ENCODE measurements around the gene RNF213.

The RNF213 gene

DNA sequence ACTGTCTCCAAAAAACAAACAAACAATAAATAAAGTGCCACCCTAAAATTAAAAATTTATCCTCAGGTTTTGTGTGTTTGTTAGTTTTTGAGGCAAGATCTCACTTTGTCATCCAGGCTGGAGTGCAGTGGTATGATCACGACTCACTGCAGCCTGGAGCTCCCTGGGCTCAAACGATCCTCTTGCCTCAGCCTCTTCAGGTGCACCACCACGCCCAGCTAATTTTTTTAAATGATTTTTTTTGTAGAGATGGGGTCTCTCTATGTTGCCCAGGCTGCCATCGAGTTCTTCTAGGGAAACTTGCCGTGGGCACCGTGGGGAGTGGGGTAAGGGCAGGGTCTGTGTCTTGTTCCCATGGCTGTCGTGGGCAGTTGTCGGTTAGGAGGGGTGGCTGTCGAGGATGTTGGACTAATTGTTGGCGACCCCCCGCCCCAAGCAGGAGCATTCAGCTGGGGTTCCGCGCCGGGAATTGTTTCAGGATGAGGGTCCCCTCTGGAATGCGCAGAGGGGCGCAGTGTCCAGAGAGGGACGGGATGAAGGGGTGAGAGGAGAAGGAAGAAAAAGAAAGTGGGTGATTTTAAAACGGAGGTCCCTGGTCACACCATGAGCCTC is 1.1 kb upstream of the RNF213 start:
- H3K27me3 ChIP-seq (ENCODE audit: low read length) = no peaks in the 10 kb centered on the region
- H3K36me3 ChIP-seq (ENCODE audit: low read length) = no peaks in the 10 kb centered on the region
- peak overlapping the region; percentile 91 for H2AFZ ChIP-seq (ENCODE audit: low read depth, low read length, severe bottlenecking)
- no peaks in the 10 kb centered on the region for H3K9me2 ChIP-seq (replicated peaks; ENCODE audit: insufficient read depth, low read length)
- H3F3A ChIP-seq (ENCODE audit: insufficient read depth) = peaks cover 25% of the 10 kb centered on the region
- no peak overlapping the region for H3K27ac ChIP-seq (ENCODE audit: low read depth, low read length)
- peak overlapping the region; percentile 63 for H3K9ac ChIP-seq (ENCODE audit: low read length)
- TF ChIP-seq EZH2phosphoT487 (conservative IDR thresholded peaks at IDR 0.05; ENCODE audit: low read length) = no peak
- TF ChIP-seq, protein P1, sequence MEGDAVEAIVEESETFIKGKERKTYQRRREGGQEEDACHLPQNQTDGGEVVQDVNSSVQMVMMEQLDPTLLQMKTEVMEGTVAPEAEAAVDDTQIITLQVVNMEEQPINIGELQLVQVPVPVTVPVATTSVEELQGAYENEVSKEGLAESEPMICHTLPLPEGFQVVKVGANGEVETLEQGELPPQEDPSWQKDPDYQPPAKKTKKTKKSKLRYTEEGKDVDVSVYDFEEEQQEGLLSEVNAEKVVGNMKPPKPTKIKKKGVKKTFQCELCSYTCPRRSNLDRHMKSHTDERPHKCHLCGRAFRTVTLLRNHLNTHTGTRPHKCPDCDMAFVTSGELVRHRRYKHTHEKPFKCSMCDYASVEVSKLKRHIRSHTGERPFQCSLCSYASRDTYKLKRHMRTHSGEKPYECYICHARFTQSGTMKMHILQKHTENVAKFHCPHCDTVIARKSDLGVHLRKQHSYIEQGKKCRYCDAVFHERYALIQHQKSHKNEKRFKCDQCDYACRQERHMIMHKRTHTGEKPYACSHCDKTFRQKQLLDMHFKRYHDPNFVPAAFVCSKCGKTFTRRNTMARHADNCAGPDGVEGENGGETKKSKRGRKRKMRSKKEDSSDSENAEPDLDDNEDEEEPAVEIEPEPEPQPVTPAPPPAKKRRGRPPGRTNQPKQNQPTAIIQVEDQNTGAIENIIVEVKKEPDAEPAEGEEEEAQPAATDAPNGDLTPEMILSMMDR (IDR thresholded peaks at IDR 0.05; ENCODE audit: insufficient read depth, low read length, poor library complexity, severe bottlenecking) = no peak
- no peaks in the 10 kb centered on the region for H3K79me2 ChIP-seq (ENCODE audit: insufficient read depth, low read length)
- no peaks in the 10 kb centered on the region for H3K9me3 ChIP-seq (ENCODE audit: insufficient read depth, low read length)
- peak overlapping the region; percentile 56 for H3K4me2 ChIP-seq (ENCODE audit: low read depth, low read length, poor library complexity, severe bottlenecking)
- peak overlapping the region; percentile 59 for H3K4me3 ChIP-seq (ENCODE audit: insufficient read depth, low read length, poor library complexity, severe bottlenecking)
- H4K20me1 ChIP-seq (ENCODE audit: low read depth, low read length) = no peaks in the 10 kb centered on the region

DNA sequence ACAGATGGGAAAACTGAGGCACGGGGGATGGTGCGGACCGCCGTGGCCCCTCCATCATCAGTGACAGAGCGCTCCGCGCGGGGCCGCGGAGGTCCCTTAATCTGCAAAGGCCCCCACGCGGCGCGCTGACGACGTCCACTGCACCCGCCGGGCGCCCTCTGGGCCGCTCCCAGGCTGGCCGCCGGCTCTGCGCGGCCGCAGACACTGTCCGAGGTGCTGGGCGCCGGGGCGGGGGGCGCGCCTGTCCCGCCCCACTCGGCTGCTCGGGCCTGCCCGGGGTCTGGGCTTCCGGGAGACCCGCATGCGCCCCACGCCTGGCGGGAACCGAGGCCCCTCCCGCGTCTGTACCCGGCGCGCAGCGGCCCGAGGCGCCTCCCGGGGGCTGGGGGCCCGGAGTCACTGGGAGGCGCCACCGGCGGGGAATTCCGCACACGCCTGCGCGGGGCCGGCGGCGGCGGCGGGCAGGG is 550 bp upstream of the RNF213 start:
- Histone ChIP-seq H3K9me3 (ENCODE audit: insufficient read depth, low read length) (no peaks in the 10 kb centered on the region), H2AFZ (ENCODE audit: low read depth, low read length, severe bottlenecking) (peak overlapping the region; percentile 91), H3K27me3 (ENCODE audit: low read length) (no peaks in the 10 kb centered on the region), H3K4me3 (ENCODE audit: insufficient read depth, low read length, poor library complexity, severe bottlenecking) (peak overlapping the region; percentile 59), H3K79me2 (ENCODE audit: insufficient read depth, low read length) (no peaks in the 10 kb centered on the region), H3K9ac (ENCODE audit: low read length) (peak overlapping the region; percentile 63), H3K27ac (ENCODE audit: low read depth, low read length) (no peak overlapping the region), H3K4me2 (ENCODE audit: low read depth, low read length, poor library complexity, severe bottlenecking) (peak overlapping the region; percentile 56), H3K36me3 (ENCODE audit: low read length) (no peaks in the 10 kb centered on the region), H3F3A (ENCODE audit: insufficient read depth) (peaks cover 25% of the 10 kb centered on the region), H3K9me2 (replicated peaks; ENCODE audit: insufficient read depth, low read length) (no peaks in the 10 kb centered on the region), H4K20me1 (ENCODE audit: low read depth, low read length) (no peaks in the 10 kb centered on the region)
- TF ChIP-seq, protein P1 (IDR thresholded peaks at IDR 0.05; ENCODE audit: insufficient read depth, low read length, poor library complexity, severe bottlenecking) = no peak
- TF ChIP-seq EZH2phosphoT487 (conservative IDR thresholded peaks at IDR 0.05; ENCODE audit: low read length) = no peak

DNA sequence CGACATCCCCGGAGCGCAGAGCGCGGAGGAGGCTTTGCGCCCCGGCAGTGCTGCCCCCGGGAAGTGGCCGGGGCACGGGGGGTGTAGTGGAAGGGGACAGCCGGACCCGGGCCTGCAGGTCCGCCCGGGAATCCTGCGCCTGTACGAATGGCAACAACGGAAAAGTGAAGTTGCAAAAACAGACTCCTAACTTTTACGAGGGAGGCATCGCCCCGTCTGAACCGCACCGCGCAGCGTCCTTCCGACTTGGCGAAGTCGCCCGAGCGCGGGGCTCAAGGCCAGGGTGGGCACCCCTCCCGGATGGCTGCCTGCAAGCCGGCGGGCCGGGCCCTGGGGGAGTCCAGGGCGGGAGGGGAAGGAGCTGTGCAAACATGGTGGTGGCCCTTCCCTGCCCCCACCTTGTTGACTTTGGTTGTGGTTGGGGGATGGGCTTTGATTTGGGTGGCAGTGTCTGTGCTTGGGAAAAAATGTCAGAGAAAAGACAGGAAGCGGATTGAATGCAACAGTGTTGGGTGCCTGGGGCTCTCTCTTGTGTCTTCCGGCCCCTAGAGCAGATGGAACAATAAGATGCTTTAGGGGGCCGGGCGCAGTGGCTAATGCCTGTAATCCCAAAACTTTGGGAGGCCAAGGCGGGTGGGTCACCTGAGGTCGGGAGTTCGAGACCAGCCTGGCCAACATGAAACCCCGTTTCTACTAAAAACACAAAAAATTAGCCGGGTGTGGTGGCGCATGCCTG is 675 bp downstream of the RNF213 start:
- Histone ChIP-seq H4K20me1 (ENCODE audit: low read depth, low read length) (no peaks in the 10 kb centered on the region), H2AFZ (ENCODE audit: low read depth, low read length, severe bottlenecking) (peak overlapping the region; percentile 85)

More for the DNA sequence above, 675 bp downstream of the RNF213 start:
- Histone ChIP-seq H3K79me2 (ENCODE audit: insufficient read depth, low read length) (no peaks in the 10 kb centered on the region), H3K4me3 (ENCODE audit: insufficient read depth, low read length, poor library complexity, severe bottlenecking) (peak overlapping the region; percentile 88), H3K27ac (ENCODE audit: low read depth, low read length) (no peak overlapping the region), H3K9me3 (ENCODE audit: insufficient read depth, low read length) (no peaks in the 10 kb centered on the region), H3K4me2 (ENCODE audit: low read depth, low read length, poor library complexity, severe bottlenecking) (peak overlapping the region; percentile 68), H3K9ac (ENCODE audit: low read length) (peak overlapping the region; percentile 89), H3K9me2 (replicated peaks; ENCODE audit: insufficient read depth, low read length) (no peaks in the 10 kb centered on the region), H3K27me3 (ENCODE audit: low read length) (no peaks in the 10 kb centered on the region), H3F3A (ENCODE audit: insufficient read depth) (peaks cover 25% of the 10 kb centered on the region), H3K36me3 (ENCODE audit: low read length) (no peaks in the 10 kb centered on the region)
- TF ChIP-seq, protein P1 (IDR thresholded peaks at IDR 0.05; ENCODE audit: insufficient read depth, low read length, poor library complexity, severe bottlenecking) = no peak
- no peak for TF ChIP-seq EZH2phosphoT487 (conservative IDR thresholded peaks at IDR 0.05; ENCODE audit: low read length)

Data from SU-DHL-6 (cell line).